Astrocyte (in vitro differentiated cells and primary cell): ENCODE measurements around the gene HNRNPM. TPM values are rescaled to one million over a fixed set of nuclear protein-coding genes. Genes with fewer than 3 reads are reported as not detected.

Experiments used
- DNase-seq: peaks from one replicate; pipeline ENCODE4 v3.0.0-alpha.2; 2010; ENCODE audit warnings: low read depth
- FAIRE-seq: peaks from 2 replicates; lab custom pipeline; 2011; peaks lifted over from hg19 to GRCh38; lab: Jason Lieb, UNC
- H2AFZ ChIP-seq: 2 replicates; pipeline ENCODE4 v1.6.0; 2012; ENCODE audit warnings: low read depth, low read length, inconsistent platforms
- H3K27ac ChIP-seq: 2 replicates; pipeline ENCODE4 v1.5.1; 2011; ENCODE audit warnings: low read depth, low read length, inconsistent platforms
- H3K27me3 ChIP-seq: 2 replicates; pipeline ENCODE4 v1.6.0; 2011; ENCODE audit warnings: low read length, inconsistent platforms; ENCODE audit not compliant: insufficient read depth
- H3K36me3 ChIP-seq: 2 replicates; pipeline ENCODE4 v1.5.1; 2011; ENCODE audit warnings: low read length, inconsistent platforms; ENCODE audit not compliant: insufficient read depth
- H3K4me1 ChIP-seq: 2 replicates; pipeline ENCODE4 v1.5.1; 2011; ENCODE audit warnings: low read length, inconsistent platforms; ENCODE audit not compliant: insufficient read depth
- H3K4me2 ChIP-seq: 2 replicates; pipeline ENCODE4 v1.6.0; 2012; ENCODE audit warnings: low read length, inconsistent platforms
- H3K4me3 ChIP-seq: 2 replicates; pipeline ENCODE4 v1.5.1; 2011; ENCODE audit warnings: low read depth, mild to moderate bottlenecking, low read length, inconsistent platforms; ENCODE audit not compliant: insufficient read depth
- H3K79me2 ChIP-seq: 2 replicates; pipeline ENCODE4 v1.6.0; 2012; ENCODE audit warnings: mild to moderate bottlenecking, low read length, inconsistent platforms; ENCODE audit not compliant: insufficient read depth
- H3K9ac ChIP-seq: 2 replicates; pipeline ENCODE4 v1.6.0; 2012; ENCODE audit warnings: mild to moderate bottlenecking, low read length, inconsistent platforms
- H3K9me3 ChIP-seq: 2 replicates; pipeline ENCODE4 v1.5.1; 2012; ENCODE audit warnings: low read depth, mild to moderate bottlenecking, low read length, inconsistent platforms; ENCODE audit not compliant: insufficient read depth
- H4K20me1 ChIP-seq: 2 replicates; pipeline ENCODE4 v1.6.0; 2012; ENCODE audit warnings: low read length, inconsistent platforms; ENCODE audit not compliant: insufficient read depth
- H3K27ac Mint-ChIP-seq: one replicate; pipeline ENCODE4 v1.8.0; 2021; ENCODE audit warnings: mild to moderate bottlenecking, mixed read lengths; ENCODE audit not compliant: unreplicated experiment
- H3K27me3 Mint-ChIP-seq: one replicate; pipeline ENCODE4 v1.8.0; 2021; ENCODE audit warnings: low read depth, mixed read lengths; ENCODE audit not compliant: unreplicated experiment
- H3K36me3 Mint-ChIP-seq: one replicate; pipeline ENCODE4 v1.8.0; 2021; ENCODE audit warnings: low read depth, mixed read lengths; ENCODE audit not compliant: unreplicated experiment
- H3K4me1 Mint-ChIP-seq: one replicate; pipeline ENCODE4 v1.8.0; 2021; ENCODE audit warnings: low read depth, mixed read lengths; ENCODE audit not compliant: unreplicated experiment
- H3K4me3 Mint-ChIP-seq: one replicate; pipeline ENCODE4 v1.8.0; 2021; ENCODE audit warnings: mild to moderate bottlenecking, moderate library complexity, mixed read lengths; ENCODE audit not compliant: unreplicated experiment
- H3K9me3 Mint-ChIP-seq: one replicate; pipeline ENCODE4 v1.8.0; 2021; ENCODE audit warnings: mild to moderate bottlenecking, mixed read lengths; ENCODE audit not compliant: unreplicated experiment
- CTCF ChIP-seq: IDR thresholded peaks from 2 replicates; pipeline ENCODE4 v1.5.1; 2011; ENCODE audit warnings: low read depth, mild to moderate bottlenecking, inconsistent platforms, low read length, moderate library complexity; ENCODE audit not compliant: insufficient read depth
- EZH2 ChIP-seq: IDR thresholded peaks from 2 replicates; pipeline ENCODE4 v1.6.1; 2012; ENCODE audit warnings: mild to moderate bottlenecking, low read length, inconsistent platforms; ENCODE audit not compliant: insufficient read depth
- total RNA-seq: library from RNA; stranded (reverse); gene quantifications from 2 replicates; pipeline ENCODE4 v1.2.1, GENCODE V29; 2021

Gene HNRNPM
- total RNA-seq, 1 donor from 2014 or later: 172 TPM

GRCh38 chr19:8477889-8478288, 33.1 kb downstream of the HNRNPM start:
- Histone ChIP-seq H4K20me1 (peaks cover 87% of the 10 kb centered on the region), H2AFZ (no peak overlapping the region), H3K9me3 (no peaks in the 10 kb centered on the region), H3K4me1 (no peaks in the 10 kb centered on the region), H3K79me2 (peaks cover 88% of the 10 kb centered on the region), H3K4me2 (no peak overlapping the region), H3K27ac (no peak overlapping the region), H3K36me3 (peaks cover 37% of the 10 kb centered on the region), H3K9ac (no peak overlapping the region), H3K27me3 (no peaks in the 10 kb centered on the region), H3K4me3 (no peak overlapping the region)
- H3K27me3 Mint-ChIP-seq: no peaks in the 10 kb centered on the region
- peak overlapping the region; percentile 13 for H3K27ac Mint-ChIP-seq
- no peaks in the 10 kb centered on the region for H3K9me3 Mint-ChIP-seq
- TF ChIP-seq EZH2: no peak
- no peak for TF ChIP-seq CTCF
- FAIRE-seq (no peak), DNase-seq (no peak)
- H3K36me3 Mint-ChIP-seq: peaks cover 13% of the 10 kb centered on the region
- H3K4me3 Mint-ChIP-seq: no peak overlapping the region
- peaks cover 20% of the 10 kb centered on the region for H3K4me1 Mint-ChIP-seq

- H3K4me1 ChIP-seq: no peaks in the 10 kb centered on the region
- no peaks in the 10 kb centered on the region for H3K27me3 Mint-ChIP-seq
- H3K9me3 ChIP-seq: no peaks in the 10 kb centered on the region
- H3K36me3 ChIP-seq: peaks cover 42% of the 10 kb centered on the region
- H3K9ac ChIP-seq: no peak overlapping the region
- no peak overlapping the region for H3K4me3 Mint-ChIP-seq
- TF ChIP-seq CTCF: no peak
- TF ChIP-seq EZH2: no peak
- H3K27me3 ChIP-seq: no peaks in the 10 kb centered on the region
- H3K9me3 Mint-ChIP-seq: no peaks in the 10 kb centered on the region
- H3K4me2 ChIP-seq: no peak overlapping the region
- DNase-seq (no peak), FAIRE-seq (no peak)
- peak overlapping the region; percentile 13 for H3K27ac Mint-ChIP-seq
- H3K4me1 Mint-ChIP-seq: peaks cover 20% of the 10 kb centered on the region
- H4K20me1 ChIP-seq: peaks cover 89% of the 10 kb centered on the region
- H3K27ac ChIP-seq: no peak overlapping the region
- no peak overlapping the region for H2AFZ ChIP-seq
- H3K79me2 ChIP-seq: peaks cover 92% of the 10 kb centered on the region
- H3K36me3 Mint-ChIP-seq: peaks cover 14% of the 10 kb centered on the region
- H3K4me3 ChIP-seq: no peak overlapping the region
These were observed 33.8 kb downstream of the HNRNPM start for GRCh38 chr19:8478598-8478997.

GRCh38 chr19:8481201-8481600, 36.4 kb downstream of the HNRNPM start:
- H3K27ac Mint-ChIP-seq: peak overlapping the region; percentile 42
- H3K4me3 Mint-ChIP-seq: no peak overlapping the region
- Histone ChIP-seq H4K20me1 (peaks cover 92% of the 10 kb centered on the region), H3K4me2 (no peak overlapping the region), H3K4me1 (no peaks in the 10 kb centered on the region), H3K4me3 (no peak overlapping the region), H3K9ac (no peak overlapping the region), H3K36me3 (peaks cover 37% of the 10 kb centered on the region), H2AFZ (no peak overlapping the region), H3K27ac (no peak overlapping the region), H3K27me3 (no peaks in the 10 kb centered on the region), H3K9me3 (no peaks in the 10 kb centered on the region), H3K79me2 (peaks cover 89% of the 10 kb centered on the region)
- no peak for TF ChIP-seq EZH2
- no peak for TF ChIP-seq CTCF
- H3K9me3 Mint-ChIP-seq: no peaks in the 10 kb centered on the region
- H3K27me3 Mint-ChIP-seq: no peaks in the 10 kb centered on the region
- DNase-seq (no peak), FAIRE-seq (no peak)
- H3K36me3 Mint-ChIP-seq: peaks cover 11% of the 10 kb centered on the region
- H3K4me1 Mint-ChIP-seq: peaks cover 15% of the 10 kb centered on the region
